Gastrocnemius medialis (tissue), 4 donors: ENCODE data around the gene PI4KA.

Experiments
- CTCF ChIP-seq, 5 experiments: fragments of 450-650 bp in 3 of 5; fragments of 200-600 bp in 2 of 5; sonication (generic) in 2 of 5; IDR thresholded peaks in 4 of 5; conservative IDR thresholded peaks in 1 of 5; 1 replicate in 4 of 5; 2 replicates in 1 of 5; pipeline ENCODE4 v1.5.1; 2016 to 2019; ENCODE audit warnings: antibody characterized with exemption in 5 of 5, mild to moderate bottlenecking in 3 of 5, moderate library complexity in 3 of 5
- POLR2A ChIP-seq, 2 donors: fragments of 450-650 bp; IDR thresholded peaks; one replicate each; pipeline ENCODE4 v1.6.1; 2017; ENCODE audit warnings: antibody characterized with exemption in 2 of 2, mild to moderate bottlenecking in 2 of 2, moderate library complexity in 2 of 2

- TF ChIP-seq CTCF (IDR thresholded peaks at IDR 0.05 in 4 of 5, conservative IDR thresholded peaks at IDR 0.05 in 1 of 5), result no peak
- no peak for TF ChIP-seq POLR2A (IDR thresholded peaks at IDR 0.05)
Observed at GRCh38 chr22:20785415-20785814, 73.2 kb downstream of the PI4KA start.
